Measurements from ENCODE around the gene KCNMA1.
"Not testable (repeated sequence)": the region's sequence is repeated elsewhere in the genome, so short reads cannot be mapped to it uniquely, and the experiment has no call there.

The KCNMA1 gene

DNA sequence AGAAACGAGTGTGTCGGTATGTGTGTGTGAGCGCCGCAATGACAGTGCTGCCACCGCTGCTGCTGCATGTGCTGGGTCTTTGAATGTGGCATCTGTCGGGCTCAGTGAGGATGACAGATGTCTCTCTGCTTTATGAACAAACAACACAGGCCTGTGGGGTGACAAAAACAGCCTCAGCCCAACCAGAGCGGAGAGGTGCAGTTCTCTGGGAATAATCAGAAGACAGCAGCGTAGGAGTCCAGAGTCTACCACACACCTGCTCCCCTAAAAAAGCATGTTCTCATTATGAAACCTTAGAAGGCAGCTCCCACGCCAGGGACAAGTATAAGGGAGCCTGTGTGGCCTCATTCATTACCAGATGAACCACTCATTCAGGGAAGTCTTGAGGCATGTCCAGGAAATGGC lies 278.3 kb downstream of the KCNMA1 start:
- no peak for DNase-seq

DNA sequence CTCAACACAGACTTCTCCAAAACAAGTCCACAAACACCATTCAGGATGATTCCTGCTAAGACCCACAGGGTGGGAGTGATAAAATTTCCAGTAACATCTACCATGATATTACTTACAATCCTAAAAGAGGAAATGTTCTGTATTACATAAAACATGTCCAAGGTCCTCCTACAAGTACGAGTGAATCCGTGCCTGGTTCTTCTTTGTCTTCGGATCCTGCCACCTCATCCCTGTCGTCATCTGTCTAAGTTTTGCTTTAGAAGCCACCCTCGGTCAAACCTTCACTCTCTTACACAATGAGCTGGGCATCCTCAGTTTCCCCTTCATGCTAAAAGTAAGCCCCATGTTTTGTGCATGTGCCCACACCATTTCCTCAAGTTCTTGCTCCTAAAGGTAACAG lies 279.0 kb downstream of the KCNMA1 start:
- no peak for DNase-seq

DNA sequence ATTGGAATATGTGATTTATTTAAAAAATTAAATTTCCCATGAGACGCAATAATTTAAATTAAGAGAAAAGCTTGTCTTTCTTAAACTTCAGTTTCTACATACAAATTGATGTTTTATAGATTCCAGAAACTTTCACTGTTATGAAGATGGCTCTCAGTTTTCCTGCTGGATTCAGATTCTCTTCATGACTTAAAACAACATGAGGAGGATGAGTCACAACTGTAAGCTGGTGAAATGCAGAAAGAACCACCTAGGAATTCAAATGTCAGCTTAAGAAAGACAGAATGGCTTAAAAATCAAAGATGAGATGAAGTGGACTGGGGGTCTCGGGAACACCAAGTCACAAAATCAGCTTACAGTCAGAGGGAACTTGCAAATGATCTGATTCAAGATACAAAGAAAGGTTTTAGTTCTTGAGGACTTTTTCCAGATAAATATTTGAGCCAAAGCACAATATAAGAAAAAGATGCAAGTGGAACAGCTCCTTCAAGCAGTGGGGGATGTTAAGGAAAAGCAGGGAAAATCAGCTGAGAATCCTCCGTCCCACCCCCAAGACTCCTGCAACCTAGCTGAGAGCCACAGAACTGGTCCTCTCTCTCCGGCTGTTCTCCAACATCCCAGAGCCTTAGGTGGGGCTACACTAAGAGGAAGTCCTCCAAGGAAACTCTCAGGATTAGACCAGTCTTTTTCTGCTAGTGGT lies 279.8 kb downstream of the KCNMA1 start:
- DNase-seq: no peak

DNA sequence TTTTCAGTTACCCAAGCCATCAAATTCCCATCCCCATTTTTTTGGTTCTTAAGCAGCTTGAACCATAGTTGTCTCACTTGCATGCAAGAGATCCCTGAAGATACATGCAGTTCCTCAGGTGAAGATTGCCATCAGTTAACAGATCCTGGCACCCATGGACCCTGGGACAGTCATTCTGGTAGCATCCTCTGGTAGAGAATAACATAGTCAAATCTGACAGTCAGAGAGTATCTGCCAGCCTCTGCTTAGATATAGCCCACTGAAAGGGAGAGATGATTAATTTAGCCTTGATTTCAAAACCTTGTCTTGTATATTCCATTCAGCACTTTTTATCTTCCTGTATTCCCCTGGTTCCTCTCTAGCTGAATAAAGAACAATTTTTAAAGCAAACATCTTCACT lies 280.4 kb downstream of the KCNMA1 start:
- DNase-seq: no peak

DNA sequence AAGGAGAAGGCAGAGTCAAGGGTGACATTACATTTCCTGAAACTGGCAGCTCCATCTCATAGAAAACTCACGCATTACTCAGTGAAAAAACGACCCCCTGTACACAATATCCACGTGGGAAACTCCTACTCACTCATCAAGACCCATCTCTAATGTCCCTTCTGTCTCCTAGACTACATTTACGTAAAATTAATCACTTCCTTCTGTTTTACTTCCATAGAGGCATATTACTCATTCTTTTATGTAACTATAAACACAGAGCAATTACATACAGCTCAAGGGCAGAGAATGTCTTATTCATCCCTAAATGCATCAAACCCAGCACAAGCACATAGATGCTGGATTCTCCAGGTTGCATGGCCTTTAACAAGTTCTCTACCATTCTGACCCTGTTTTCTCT lies 281.8 kb downstream of the KCNMA1 start:
- no peak for DNase-seq

DNA sequence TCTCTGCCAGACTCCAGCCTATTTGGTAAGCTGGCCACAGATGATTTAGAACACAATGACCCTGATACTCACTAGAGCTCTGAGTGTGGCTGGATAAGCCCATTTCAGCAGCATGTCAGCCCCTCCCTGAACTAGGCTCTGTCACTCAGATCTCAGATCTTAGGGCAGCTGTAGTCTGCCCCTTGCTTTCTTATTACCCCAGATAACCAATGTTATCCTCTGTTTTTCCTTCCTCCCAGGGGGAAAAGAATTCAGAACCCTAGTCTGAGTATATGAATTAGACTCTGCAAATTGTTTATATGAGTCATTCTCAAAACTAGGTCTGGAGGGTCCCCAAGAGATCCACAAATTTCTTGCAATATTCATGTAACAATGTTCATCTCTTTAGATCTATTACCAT lies 286.2 kb downstream of the KCNMA1 start:
- DNase-seq: no peak

DNA sequence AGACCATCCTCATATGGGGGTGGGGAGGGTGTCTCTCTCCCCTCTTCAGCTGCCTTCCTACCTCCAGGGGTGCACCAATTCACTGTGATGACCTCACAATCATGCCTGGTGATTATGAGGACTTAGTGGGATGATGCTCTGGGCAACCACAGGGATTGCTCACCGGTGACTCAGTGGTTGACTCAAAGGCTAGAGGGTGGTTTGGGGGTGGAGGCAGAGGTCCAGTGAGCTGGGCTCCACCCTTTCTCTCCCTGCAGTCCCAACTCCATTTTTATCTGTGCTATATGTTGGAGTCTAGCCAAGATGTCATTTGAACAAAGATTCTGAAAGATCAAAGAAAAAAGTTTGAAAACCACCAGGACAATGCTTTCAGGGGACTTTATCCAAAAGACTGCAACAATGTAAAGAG lies 286.9 kb downstream of the KCNMA1 start:
- DNase-seq: no peak

DNA sequence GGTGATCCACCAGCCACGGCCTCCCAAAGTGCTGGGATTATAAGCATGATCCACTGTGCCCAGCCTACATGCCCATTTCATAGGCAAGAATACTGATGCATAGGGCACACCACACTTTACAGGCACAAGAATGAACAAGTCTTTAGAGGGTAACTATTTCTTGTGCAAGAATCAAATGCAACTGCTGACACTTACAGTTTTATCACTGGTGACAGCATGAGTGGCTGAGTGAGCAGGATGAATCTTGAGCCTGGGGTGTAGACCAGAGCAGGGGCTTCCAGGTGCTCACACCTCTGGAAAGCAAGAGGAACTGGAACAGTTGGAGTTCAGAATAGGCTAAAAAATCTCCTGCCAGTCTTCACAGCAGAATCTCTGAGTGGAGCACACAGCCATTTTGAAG lies 287.5 kb downstream of the KCNMA1 start:
- no peak for DNase-seq

DNA sequence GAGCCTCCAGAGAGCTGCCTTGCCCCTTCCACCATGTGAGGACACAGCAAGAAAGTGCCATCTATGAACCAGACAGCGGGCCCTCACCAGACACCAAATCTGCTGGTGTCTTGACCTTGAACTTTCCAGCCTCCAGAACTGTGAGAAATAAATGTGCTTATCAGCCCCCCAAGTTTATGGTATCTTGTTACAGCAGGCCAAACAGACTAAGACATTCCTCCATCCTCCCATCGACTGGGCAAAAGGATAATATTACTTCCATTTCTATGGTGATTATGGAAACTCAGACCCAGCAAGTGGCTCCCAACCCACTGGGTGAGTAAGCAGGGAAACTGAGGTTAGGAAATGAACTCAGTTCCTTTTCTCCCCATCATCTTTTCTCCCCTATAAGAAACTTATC lies 288.4 kb downstream of the KCNMA1 start:
- DNase-seq: no peak

DNA sequence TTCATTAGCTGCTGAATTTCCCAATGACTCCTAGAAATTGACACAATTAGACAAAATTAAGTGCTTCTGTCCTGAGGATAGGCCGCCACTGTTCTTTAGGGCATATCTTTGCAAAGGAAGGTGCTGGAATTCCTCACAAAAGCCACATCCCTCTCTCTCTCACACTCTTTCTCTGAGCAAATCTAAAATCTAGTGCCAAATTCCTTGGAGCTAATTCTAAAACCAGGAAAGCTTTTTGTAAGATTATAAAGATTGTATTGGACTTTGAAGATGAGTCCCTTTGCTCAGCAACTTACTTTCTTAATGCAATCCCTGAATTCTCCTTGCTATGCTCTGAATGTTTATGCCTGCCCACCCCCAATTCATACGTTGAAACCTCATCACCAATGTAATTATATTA lies 288.9 kb downstream of the KCNMA1 start:
- DNase-seq: no peak

DNA sequence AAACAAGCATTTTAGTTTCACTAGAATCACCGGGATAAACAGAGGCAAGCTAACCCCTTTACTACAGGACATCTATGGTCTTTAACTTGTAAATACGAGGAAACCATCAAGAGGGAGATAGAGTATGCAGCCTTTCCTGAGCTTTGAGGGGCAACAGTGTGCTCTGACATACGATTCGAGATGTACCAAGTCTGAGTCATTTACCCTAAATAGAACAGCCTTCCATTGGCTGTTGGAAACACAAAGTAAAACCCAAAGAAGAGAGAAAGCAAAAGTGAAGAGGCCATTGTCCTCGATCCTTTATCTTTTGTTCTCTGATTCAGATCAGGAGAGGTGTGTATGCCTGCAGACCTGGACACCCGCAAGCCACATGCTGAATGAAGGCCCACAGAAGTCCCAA lies 289.5 kb downstream of the KCNMA1 start:
- no peak for DNase-seq

DNA sequence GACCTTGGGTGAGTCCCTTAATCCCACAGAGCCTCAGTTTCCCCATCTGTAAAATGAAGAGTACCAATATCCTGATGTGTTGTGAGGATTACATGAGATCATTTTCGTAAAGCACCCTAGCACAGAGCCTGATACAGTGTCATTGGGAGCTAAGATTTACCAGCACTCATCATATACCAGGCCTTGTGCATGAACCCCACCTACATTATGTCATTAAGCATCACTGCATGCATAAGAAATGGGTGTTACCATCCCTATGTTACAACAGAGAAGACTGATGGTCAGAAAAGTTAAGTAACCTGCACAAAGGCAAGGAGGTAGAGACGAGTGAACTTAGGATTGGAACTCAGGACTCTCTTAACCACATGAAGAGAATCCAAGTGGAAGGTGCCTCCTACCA lies 290.6 kb downstream of the KCNMA1 start:
- DNase-seq: no peak

DNA sequence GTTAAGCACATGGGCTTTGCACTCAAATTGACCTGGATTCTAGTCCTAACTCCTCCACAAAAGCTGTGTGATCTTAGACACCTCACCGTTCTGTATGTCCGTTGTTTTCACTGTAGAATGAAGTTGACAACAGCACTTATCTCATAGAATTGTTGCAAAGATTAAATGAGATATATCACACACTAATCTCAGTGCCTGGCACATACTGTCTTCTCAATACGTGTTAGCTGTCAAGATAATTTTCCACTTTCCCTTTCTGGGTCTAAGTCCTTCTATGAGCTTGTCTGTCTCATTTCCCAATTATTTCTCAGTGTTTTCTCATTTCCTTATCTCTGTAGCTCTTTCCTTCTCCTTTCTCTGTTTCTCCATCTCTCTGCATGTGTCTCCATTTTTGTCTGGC lies 296.6 kb downstream of the KCNMA1 start:
- no peak for DNase-seq

DNA sequence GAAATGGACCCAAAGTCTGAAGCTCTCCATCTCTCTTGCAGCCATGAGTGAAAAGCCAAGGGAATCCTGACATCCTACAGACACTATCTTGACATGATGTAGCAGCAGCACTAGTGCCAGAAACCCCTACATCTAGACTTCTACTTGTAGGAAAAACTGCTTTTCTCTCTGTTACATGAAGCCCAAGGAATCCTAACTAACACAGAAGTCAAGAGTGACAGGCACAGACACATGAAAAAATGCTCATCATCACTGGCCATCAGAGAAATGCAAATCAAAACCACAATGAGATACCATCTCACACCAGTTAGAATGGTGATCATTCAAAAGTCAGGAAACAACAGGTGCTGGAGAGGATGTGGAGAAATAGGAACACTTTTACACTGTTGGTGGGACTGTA lies 297.7 kb downstream of the KCNMA1 start:
- DNase-seq: not testable (repeated sequence)

DNA sequence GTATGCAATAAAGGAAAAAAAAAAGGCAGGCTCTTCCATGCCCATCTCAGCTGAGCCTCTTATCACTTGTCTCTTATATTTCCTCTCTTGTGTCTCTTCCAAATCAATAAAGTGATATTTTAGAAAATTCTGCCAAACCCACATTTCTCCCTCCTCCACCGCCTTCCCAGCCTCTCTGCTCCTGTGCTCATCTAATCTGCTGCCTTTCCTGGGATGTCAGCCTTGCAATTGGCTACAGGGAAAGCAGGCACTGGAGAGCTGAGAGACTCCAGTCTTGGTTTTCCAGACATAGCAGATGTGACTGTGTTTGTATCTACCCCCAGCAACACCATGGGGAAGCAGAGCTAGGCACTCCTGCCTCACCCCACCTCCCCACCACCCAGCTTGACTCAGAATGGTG lies 298.4 kb downstream of the KCNMA1 start:
- DNase-seq: no peak

DNA sequence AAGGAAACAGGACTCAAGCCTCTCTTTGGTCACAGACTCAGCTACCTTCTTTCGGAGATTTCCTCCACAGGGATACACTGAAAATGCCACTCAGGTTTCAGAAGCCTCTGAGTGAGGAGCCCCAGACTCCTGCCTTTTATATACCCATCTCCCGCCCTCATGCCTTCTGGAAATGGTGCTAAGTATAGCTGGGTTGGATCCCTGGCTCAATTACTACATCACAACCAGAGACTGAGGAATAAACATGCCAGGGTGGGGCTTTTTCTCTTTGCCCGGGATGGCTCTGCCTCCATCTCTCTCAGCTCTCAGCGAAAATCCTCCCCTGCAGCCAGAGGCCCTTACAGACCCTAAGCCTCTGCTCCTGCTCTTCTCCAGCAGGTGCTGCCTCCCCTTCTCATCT lies 299.5 kb downstream of the KCNMA1 start:
- no peak for DNase-seq

DNA sequence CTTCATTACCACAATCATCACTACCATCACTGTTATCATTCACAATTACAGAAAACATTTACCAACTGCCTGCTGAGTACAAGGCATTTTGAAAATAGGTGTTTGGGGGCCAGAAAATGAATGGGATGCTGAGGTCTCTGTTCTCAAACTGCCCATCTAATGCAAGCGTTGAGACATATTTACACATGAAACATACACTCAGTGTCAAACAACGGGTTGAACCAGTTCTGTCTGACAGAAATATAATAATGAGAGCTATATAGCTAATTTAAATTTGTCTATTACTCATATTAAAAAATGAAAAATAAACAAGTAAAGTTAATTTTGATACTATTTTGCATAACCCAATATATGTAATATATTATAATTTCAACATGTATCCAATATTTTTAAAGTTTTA lies 303.1 kb downstream of the KCNMA1 start:
- DNase-seq: peak in 2 of 3 experiments; percentile 6 to 56

DNA sequence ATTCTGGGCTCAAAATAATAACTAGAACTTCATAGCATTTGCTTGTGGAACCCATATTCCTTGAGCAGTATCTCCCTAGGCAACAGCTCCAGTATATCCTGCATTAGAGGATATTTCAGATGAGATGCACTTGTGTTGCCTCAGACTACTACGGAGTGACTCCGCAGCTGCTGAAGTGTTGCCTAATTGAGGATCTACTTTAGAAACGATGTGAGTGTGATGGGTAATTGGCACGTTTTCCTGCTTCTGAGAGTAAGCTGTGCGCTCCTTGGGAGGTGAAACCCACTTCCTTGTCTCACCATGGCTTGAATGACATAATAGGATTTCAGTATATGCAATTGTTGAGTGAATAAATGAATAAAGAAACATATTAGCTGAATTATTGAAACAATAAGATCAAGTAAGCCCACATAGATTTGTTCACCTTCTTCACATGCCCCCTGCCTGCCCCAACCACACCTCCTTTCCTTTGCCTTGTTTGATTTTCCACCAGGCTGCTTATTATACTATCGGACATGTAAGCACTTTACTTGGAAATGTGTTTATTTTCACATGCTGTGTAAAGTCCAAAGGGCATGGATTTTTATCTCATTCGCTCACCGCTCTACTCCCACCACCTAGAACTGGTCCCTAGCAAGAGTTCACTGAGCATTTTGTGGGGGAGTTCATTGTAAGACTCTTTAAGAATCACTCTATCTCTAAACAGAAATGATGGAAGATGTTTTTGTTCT lies 303.8 kb downstream of the KCNMA1 start:
- peak; percentile 26 to 93 (median 80) for DNase-seq

DNA sequence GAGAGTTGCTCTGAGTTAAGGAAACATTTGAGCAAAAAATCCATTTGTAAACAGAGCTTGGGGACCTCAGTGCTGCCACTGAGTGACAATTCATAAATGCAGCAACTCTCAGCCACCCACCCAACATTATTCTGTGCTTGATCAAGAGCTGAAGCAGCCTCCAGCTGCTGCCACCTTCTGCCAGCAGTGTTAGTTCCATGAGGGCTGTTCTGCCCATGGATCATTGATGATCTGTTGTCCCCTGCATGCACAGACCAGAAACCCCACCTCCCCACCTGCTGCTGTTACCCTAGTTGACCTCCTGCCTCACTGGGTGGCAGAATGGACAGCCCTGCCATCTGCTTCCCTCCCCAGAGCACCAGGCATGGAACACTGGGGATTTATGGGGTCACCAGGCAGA lies 305.4 kb downstream of the KCNMA1 start:
- DNase-seq: peak in 2 of 3 experiments; percentile 15 to 58

DNA sequence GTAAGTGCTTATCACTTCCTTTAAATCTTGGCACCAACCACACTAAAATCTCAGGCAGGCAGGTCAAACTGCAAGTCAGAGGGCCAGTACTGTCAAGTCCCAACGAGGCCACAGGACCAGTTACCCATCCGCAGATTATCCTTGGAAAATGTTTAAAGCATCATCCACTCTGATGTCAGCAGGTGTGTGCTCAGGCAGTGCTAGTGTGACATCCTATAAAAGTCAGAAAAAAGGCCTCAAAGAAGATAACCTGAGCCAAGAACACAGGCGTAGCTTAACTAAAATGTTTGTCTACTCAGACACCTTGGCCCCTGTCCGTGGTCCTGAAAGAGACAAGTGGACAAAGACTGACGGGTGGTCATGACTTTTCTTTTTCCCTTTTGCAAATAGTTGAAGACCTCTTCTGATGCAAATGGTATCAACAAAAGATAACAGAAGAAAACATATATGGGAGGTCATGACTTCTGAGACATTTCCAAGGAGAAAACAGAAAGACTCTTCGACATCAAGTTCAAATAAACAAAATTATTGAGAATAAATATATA lies 309.3 kb downstream of the KCNMA1 start:
- no peak for DNase-seq

DNA sequence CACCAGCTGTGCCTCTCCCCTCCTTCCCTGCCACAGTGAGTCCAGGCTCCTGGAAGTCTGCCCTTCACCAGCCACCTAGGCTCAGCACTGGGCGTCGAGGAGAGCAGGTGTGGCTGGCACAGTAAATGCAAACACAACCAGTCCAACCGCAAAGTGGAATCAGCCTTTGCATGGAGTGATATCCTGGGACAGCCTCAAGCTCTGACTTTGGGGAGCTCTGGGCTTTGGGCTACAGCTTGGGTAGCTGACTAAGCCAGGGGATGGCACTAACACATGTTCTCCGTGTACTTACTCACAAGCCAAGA lies 312.4 kb downstream of the KCNMA1 start:
- peak; percentile 41 to 74 (median 72) for DNase-seq

DNA sequence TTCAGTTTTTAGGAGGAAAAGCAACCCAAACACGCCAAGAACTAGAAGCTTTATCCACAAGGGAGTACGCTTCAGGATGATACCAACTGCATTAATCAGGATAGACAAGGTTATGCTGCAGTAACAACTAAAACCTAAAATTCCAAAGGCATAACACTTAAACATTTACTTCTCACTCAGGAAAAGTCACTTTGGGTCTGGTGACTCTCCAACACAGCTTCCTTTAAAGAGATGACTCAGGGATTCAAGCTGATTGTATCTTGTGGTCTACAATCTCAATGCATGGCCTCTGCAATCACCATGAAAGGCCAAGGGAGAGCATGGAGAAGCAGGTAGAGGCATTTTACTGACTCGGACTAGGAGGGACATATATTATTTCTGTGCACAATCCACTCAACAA lies 315.8 kb downstream of the KCNMA1 start:
- no peak for DNase-seq

DNA sequence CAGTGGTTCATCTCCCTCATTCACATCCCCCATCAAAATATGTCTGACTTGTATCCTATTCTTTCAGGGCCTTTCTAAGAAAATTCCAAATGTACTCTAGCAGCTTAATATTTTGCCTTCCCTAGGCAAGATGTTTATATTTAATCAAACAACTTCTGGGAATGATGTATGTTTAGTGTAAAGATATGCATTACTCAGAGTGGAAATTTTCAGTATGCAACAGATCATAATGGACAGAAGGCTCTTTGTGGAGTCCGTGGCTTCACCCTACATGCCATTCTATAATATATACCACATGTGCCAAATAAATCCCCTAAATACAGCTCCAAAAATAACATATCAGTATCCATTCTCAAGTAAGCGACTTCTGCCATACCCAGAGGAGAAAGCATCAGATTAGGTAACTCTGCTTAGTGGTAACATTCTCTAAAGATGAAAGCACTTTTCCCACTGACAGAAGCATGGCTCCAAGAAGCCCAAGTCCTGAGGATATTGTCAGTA lies 316.6 kb downstream of the KCNMA1 start:
- DNase-seq: no peak

DNA sequence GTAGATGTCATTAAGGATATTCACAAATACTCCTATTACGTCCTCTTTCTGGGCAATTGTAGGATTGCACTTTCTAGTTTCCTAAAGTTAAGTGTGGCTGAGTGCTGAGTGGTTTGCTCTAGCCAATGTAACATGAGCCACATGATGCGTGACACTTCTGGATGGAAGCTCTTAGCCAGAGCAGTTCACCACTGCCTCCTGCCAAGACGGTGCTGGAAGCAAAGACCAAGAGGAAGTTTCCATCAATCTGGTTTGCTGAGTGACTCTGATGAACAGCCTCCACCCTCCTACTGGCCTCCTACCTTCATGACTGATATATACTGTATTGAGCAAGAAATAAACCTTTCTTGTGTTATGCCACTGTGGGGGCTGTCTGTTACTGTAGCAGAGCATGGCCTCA lies 318.1 kb downstream of the KCNMA1 start:
- DNase-seq: peak in 1 of 3 experiments; percentile 57

DNA sequence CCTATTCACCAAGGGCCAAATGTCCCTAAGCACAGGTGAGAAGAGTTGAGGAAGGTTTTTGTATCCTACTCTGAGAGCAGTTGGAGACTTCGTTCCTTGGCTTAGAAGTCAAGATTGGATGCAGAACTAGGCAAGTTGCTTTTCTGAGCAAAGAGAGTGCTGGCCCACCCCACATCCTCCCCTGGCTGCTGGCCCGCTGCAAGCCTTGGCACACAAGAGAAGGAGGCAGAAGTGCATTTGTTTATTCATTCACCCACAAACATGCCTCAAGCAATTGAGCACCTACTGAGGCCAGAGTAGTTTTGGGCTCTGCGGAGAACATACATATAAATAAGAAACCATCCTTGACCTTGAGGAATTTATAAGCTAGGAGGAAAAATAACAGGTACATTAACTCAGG lies 318.9 kb downstream of the KCNMA1 start:
- DNase-seq: no peak

Data from NCI-H1417 (cell line).